AG04450 (cell line): ENCODE results near the gene GMDS. TPM values are rescaled to one million over a fixed set of nuclear protein-coding genes. Genes with fewer than 3 reads are reported as not detected.

Source experiments
- CTCF ChIA-PET: fragments of 300-600, 350-600 bp; formaldehyde crosslinking; extraction: SDS; loops from one replicate; lab custom pipeline; 2022; ENCODE audit warnings: antibody characterized with exemption, inconsistent platforms; lab: Charles Lee
- POLR2A ChIA-PET: fragments of 350-600 bp; formaldehyde crosslinking; extraction: SDS; loops from one replicate; lab custom pipeline; 2021; ENCODE audit warnings: antibody characterized with exemption, inconsistent platforms; lab: Yijun Ruan, JAX
- DNase-seq: peaks from one replicate; pipeline ENCODE4 v3.0.0-alpha.2; 2011; ENCODE audit warnings: low read depth, low spot score
- H3K27ac ChIP-seq: one replicate; pipeline ENCODE4 v1.5.1; 2012; ENCODE audit warnings: low read depth, low read length, control low read depth
- H3K27me3 ChIP-seq: one replicate; pipeline ENCODE4 v1.6.0; 2012; ENCODE audit warnings: low read length; ENCODE audit not compliant: control insufficient read depth, insufficient read depth
- H3K4me3 ChIP-seq: 2 replicates; pipeline ENCODE4 v1.5.1; 2011; ENCODE audit warnings: mild to moderate bottlenecking, low read depth, low read length, control low read depth
- H3K9me3 ChIP-seq: 2 replicates; pipeline ENCODE4 v1.5.1; 2012; ENCODE audit warnings: low read length; ENCODE audit not compliant: control insufficient read depth, insufficient read depth
- polyA plus RNA-seq: library from polyadenylated mRNA; depleted of rRNA; stranded (reverse); fragments of >200 nt; gene quantifications from 2 replicates; pipeline ENCODE4 v1.2.3, GENCODE V29; 2011
- TF ChIP-seq, protein P1 (sequence below): IDR thresholded peaks from 2 replicates; pipeline ENCODE4 v1.5.1; 2011; ENCODE audit warnings: low read depth, low read length, control low read depth, inconsistent platforms

Gene GMDS
- polyA plus RNA-seq, 1 experiment, result 26.4 TPM

DNA sequence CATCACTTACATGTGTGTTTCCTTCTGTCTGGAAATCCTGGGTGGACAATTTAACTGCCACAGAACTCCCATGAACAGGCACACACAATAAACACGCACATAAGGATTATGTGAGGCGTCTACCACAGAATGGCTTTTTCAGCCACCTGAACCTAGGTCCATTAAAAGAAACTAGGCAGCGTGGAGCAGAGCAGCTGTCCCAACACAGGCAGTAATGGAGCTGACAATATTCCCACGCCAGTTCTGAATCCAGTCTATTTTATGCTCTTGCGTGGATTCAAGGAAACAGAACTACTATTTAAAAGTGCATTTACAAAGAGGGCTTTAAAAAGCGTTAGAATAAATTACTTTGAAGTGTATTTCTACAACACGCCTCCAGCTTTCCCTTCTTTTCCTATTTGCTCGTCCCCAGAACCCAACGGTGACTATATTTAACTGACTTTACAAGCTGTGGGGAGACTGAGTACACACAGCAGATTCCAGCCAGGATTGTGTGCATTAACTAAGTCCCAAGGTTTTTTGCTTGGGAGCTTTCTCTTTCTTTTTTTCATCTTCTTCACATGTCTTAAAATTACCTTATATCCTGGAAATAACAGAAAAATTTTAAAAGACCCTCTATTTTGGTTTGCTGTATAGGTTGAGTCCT, 95.9 kb downstream of the GMDS start:
- Histone ChIP-seq H3K9me3 (no peaks in the 10 kb centered on the region), H3K4me3 (no peak overlapping the region), H3K27me3 (no peaks in the 10 kb centered on the region), H3K27ac (no peak overlapping the region)
- TF ChIP-seq, protein P1, sequence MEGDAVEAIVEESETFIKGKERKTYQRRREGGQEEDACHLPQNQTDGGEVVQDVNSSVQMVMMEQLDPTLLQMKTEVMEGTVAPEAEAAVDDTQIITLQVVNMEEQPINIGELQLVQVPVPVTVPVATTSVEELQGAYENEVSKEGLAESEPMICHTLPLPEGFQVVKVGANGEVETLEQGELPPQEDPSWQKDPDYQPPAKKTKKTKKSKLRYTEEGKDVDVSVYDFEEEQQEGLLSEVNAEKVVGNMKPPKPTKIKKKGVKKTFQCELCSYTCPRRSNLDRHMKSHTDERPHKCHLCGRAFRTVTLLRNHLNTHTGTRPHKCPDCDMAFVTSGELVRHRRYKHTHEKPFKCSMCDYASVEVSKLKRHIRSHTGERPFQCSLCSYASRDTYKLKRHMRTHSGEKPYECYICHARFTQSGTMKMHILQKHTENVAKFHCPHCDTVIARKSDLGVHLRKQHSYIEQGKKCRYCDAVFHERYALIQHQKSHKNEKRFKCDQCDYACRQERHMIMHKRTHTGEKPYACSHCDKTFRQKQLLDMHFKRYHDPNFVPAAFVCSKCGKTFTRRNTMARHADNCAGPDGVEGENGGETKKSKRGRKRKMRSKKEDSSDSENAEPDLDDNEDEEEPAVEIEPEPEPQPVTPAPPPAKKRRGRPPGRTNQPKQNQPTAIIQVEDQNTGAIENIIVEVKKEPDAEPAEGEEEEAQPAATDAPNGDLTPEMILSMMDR, result no peak
- DNase-seq, result no peak
- ChIA-PET CTCF (no interaction called here), POLR2A (no interaction called here)

DNA sequence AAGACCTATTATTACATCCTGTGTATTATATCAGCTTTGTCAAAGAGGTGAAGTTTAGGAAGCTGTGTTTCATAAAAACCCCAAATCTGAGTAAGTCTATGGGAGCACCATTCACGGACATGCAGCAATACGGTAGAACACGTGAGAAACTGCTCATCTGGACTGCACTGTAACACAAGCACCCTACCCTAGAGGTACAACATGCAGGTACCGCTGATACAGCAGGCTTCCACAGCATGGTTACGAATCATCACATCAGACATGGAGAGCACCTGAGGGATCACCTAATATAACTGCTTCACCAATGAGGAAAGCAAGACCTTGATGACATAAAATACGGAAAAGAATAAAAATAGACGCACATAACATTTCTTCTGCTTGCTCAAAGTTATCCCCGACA, 96.7 kb downstream of the GMDS start:
- no peaks in the 10 kb centered on the region for H3K9me3 ChIP-seq
- H3K27me3 ChIP-seq, result no peaks in the 10 kb centered on the region
- TF ChIP-seq, protein P1, result no peak
- H3K4me3 ChIP-seq, result no peak overlapping the region
- DNase-seq, result no peak
- CTCF ChIA-PET, result no interaction called here
- no peak overlapping the region for H3K27ac ChIP-seq
- POLR2A ChIA-PET, result no interaction called here

DNA sequence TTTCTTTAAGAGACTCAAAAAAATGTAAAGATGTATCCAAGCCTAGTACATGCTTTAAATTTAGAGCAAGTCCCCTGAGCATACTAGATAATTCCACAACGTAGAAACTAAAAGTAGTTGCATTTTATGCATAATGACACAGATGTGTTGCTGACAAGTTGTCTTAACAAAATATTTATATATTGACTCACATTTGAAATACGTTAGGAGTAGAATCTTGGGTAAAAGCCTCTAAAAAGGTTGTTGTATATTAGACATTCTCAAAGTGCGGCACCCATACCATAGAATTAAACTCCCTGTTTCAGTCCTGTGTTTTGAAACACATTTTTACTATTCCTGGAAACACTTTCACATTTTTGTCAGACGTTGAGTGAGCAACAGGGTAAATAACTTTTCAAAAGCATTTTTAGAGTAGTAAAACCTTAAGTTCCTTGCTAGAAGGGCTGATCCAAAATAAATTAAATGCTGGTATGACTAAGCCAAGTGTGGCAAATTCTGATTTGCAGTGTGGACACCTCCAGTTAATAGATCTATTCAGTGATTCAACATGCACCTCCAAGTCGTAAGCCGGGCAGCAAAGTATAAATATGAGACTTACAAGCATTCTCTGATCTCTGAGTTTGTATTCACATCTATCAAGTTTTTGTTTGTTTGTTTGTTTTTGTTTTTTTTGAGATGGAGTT, 97.5 kb downstream of the GMDS start:
- ChIA-PET POLR2A (no interaction called here), CTCF (interaction anchor here (0.6 to 1.4 kb wide), 2 partner anchors 11 to 553 kb away, joined by 4 to 5 read pairs; no protein-coding TSS in a partner anchor)
- H3K9me3 ChIP-seq, result no peaks in the 10 kb centered on the region
- no peak for DNase-seq
- TF ChIP-seq, protein P1, result no peak
- H3K27ac ChIP-seq, result no peak overlapping the region
- no peaks in the 10 kb centered on the region for H3K27me3 ChIP-seq
- H3K4me3 ChIP-seq, result peak overlapping the region; percentile 25

DNA sequence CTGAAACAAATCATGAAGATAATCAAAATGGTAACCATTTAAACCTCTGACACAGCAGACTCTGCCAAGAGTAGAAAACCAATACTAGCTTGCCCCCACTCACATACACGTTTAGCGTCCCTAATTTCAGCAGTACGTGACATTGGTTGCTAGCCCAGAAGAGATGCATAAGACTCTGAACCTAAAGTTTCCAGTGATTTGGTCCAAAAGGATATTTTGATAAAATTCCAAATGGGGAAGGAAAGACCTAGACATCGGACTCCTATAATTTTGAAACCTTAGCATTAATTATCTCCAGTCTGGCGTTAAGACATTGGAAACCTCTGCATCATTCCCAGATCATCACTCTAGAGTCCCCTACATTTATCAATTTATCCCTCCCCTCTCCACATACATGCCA, 98.1 kb downstream of the GMDS start:
- no peak for DNase-seq
- H3K27me3 ChIP-seq, result no peaks in the 10 kb centered on the region
- H3K4me3 ChIP-seq, result no peak overlapping the region
- CTCF ChIA-PET, result interaction anchor here (0.6 to 1.4 kb wide), 2 partner anchors 10 to 553 kb away, joined by 4 to 5 read pairs; no protein-coding TSS in a partner anchor
- no peaks in the 10 kb centered on the region for H3K9me3 ChIP-seq
- H3K27ac ChIP-seq, result no peak overlapping the region
- TF ChIP-seq, protein P1, result no peak
- POLR2A ChIA-PET, result no interaction called here

DNA sequence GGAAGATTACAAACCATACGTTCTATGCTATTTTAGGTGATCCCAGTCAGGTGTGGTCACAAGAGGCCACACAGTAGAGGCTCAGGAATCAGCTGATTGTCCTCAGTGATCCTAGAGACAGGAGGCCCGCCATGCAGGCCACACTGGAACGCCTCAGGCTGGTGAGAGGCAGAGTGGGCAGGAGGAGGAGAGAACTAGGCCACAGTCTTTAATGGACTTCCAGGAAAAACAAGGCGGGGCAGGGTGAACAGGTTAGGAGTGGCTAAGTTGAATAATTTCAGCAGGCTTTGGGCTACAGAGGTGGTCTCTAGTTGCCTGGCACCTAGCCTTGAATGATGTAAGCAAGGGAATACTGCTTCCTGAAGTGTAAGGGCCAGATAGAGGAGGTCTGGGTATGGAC, 101.2 kb downstream of the GMDS start:
- Histone ChIP-seq H3K4me3 (no peak overlapping the region), H3K9me3 (no peaks in the 10 kb centered on the region), H3K27me3 (no peaks in the 10 kb centered on the region), H3K27ac (no peak overlapping the region)
- no peak for DNase-seq
- TF ChIP-seq, protein P1, result no peak
- ChIA-PET CTCF (no interaction called here), POLR2A (no interaction called here)
